PC-9 (cell line): ENCODE measurements around the gene DNAJB8.

Source experiments
- CTCF ChIP-seq: fragments of 200-600 bp; sonication (generic); conservative IDR thresholded peaks from 2 replicates; pipeline ENCODE4 v1.6.1; 2017; ENCODE audit warnings: mixed run types, antibody characterized with exemption, mild to moderate bottlenecking, moderate library complexity
- EZH2 ChIP-seq: fragments of 200-600 bp; sonication (generic); IDR thresholded peaks from 2 replicates; pipeline ENCODE4 v1.8.0; 2017; ENCODE audit warnings: antibody characterized with exemption, low read depth

DNA sequence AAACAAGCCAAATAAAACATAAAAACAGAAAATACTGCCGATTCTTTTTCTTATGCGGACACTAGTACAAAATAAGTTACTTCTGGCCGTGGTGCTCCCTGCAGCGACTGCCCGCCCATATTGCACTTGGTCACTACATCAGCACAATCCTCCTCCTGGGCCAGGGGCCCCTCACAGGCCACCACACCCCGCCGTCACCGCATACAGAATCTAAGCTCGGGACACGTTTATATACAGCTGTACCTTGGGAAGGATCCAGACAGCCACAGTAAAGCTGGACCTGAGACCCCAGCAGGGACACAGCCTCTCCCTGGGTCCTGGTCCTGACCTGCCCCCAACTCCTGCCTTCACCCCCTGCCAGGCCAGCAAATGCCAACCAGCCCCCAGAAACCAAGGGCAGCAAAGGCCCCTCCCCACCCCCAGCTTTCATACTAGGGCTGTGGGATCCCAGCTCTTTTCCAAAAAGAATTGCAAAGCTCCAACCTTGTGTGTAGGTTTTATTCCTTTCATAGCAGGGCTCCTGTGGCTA is 12.9 kb upstream of the DNAJB8 start:
- TF ChIP-seq CTCF (no peak), EZH2 (no peak)
